ENCODE measurements around the gene KCNH5. TPM values are rescaled to one million over a fixed set of nuclear protein-coding genes. Genes with fewer than 3 reads are reported as not detected.

KCNH5 gene
- total and polyA plus RNA-seq, 4 donors = not detected

GRCh38 chr14:63032641-63033040 lies 12.6 kb downstream of the KCNH5 start:
- H3K27me3 ChIP-seq (ENCODE audit: control insufficient read depth in 4 of 4, insufficient read depth in 4 of 4, low read length in 3 of 4) = peaks cover 0 to 6% (median 1%) of the 10 kb centered on the region in 4 donors
- no peak overlapping the region for H3K27ac ChIP-seq (ENCODE audit: low read depth in 1 of 2, low read length in 2 of 2)
- no peak overlapping the region for H3K9ac ChIP-seq (ENCODE audit: low read depth in 1 of 2, low read length in 2 of 2)
- 86% methylated on average over 4 of the region's 4 CpGs for WGBS
- TF ChIP-seq REST (IDR thresholded peaks at IDR 0.05) (no peak), FOXA2 (IDR thresholded peaks at IDR 0.05) (no peak), GABPA (IDR thresholded peaks at IDR 0.05 in 1 of 2, conservative IDR thresholded peaks at IDR 0.05 in 1 of 2) (no peak), HNF4A (conservative IDR thresholded peaks at IDR 0.05) (no peak), FOXA1 (IDR thresholded peaks at IDR 0.05) (no peak)
- no peaks in the 10 kb centered on the region for H3K36me3 ChIP-seq (ENCODE audit: control insufficient read depth in 4 of 4, insufficient read depth in 3 of 4, low read depth in 1 of 4, low read length in 3 of 4)
- no peak overlapping the region for H3K4me3 ChIP-seq (ENCODE audit: low read depth in 1 of 3, low read length in 3 of 3)
- H3K4me1 ChIP-seq (ENCODE audit: control insufficient read depth in 4 of 4, insufficient read depth in 4 of 4, low read length in 3 of 4) = no peaks in the 10 kb centered on the region
- no peaks in the 10 kb centered on the region for H3K9me3 ChIP-seq (ENCODE audit: control insufficient read depth in 4 of 4, low read length in 3 of 4)
- no peak for DNase-seq (ENCODE audit: low spot score)

- no peak overlapping the region for H3K27ac ChIP-seq (ENCODE audit: low read depth in 1 of 2, low read length in 2 of 2)
- peaks cover 0 to 6% (median 1%) of the 10 kb centered on the region in 4 donors for H3K27me3 ChIP-seq (ENCODE audit: control insufficient read depth in 4 of 4, insufficient read depth in 4 of 4, low read length in 3 of 4)
- H3K4me1 ChIP-seq (ENCODE audit: control insufficient read depth in 4 of 4, insufficient read depth in 4 of 4, low read length in 3 of 4) = no peaks in the 10 kb centered on the region
- TF ChIP-seq HNF4G (IDR thresholded peaks at IDR 0.05) (no peak), RAD21 (IDR thresholded peaks at IDR 0.05) (no peak), HNF4A (conservative IDR thresholded peaks at IDR 0.05) (no peak), FOXA1 (IDR thresholded peaks at IDR 0.05) (no peak), ZBTB33 (IDR thresholded peaks at IDR 0.05) (no peak), TAF1 (conservative IDR thresholded peaks at IDR 0.05) (no peak), REST (IDR thresholded peaks at IDR 0.05) (no peak), YY1 (IDR thresholded peaks at IDR 0.05) (no peak), JUND (IDR thresholded peaks at IDR 0.05) (no peak), SP1 (IDR thresholded peaks at IDR 0.05) (no peak), RXRA (IDR thresholded peaks at IDR 0.05) (no peak), EGR1 (IDR thresholded peaks at IDR 0.05; ENCODE audit: low read depth in 2 of 2) (no peak), FOXA2 (IDR thresholded peaks at IDR 0.05) (no peak), GABPA (IDR thresholded peaks at IDR 0.05 in 1 of 2, conservative IDR thresholded peaks at IDR 0.05 in 1 of 2) (no peak), ATF3 (IDR thresholded peaks at IDR 0.05) (no peak), NR2F2 (IDR thresholded peaks at IDR 0.05) (no peak)
- TF ChIP-seq, protein P1, sequence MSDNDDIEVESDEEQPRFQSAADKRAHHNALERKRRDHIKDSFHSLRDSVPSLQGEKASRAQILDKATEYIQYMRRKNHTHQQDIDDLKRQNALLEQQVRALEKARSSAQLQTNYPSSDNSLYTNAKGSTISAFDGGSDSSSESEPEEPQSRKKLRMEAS (IDR thresholded peaks at IDR 0.05) = no peak
- TF ChIP-seq, protein P2, sequence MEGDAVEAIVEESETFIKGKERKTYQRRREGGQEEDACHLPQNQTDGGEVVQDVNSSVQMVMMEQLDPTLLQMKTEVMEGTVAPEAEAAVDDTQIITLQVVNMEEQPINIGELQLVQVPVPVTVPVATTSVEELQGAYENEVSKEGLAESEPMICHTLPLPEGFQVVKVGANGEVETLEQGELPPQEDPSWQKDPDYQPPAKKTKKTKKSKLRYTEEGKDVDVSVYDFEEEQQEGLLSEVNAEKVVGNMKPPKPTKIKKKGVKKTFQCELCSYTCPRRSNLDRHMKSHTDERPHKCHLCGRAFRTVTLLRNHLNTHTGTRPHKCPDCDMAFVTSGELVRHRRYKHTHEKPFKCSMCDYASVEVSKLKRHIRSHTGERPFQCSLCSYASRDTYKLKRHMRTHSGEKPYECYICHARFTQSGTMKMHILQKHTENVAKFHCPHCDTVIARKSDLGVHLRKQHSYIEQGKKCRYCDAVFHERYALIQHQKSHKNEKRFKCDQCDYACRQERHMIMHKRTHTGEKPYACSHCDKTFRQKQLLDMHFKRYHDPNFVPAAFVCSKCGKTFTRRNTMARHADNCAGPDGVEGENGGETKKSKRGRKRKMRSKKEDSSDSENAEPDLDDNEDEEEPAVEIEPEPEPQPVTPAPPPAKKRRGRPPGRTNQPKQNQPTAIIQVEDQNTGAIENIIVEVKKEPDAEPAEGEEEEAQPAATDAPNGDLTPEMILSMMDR (IDR thresholded peaks at IDR 0.05; ENCODE audit: low read depth, low read length, missing input control) = no peak
- WGBS = 55% methylated on average over 8 of the region's 8 CpGs
- no peaks in the 10 kb centered on the region for H3K9me3 ChIP-seq (ENCODE audit: control insufficient read depth in 4 of 4, low read length in 3 of 4)
- H3K9ac ChIP-seq (ENCODE audit: low read depth in 1 of 2, low read length in 2 of 2) = no peak overlapping the region
- no peak overlapping the region for H3K4me3 ChIP-seq (ENCODE audit: low read depth in 1 of 3, low read length in 3 of 3)
- DNase-seq (ENCODE audit: low spot score) = no peak
- H3K36me3 ChIP-seq (ENCODE audit: control insufficient read depth in 4 of 4, insufficient read depth in 3 of 4, low read depth in 1 of 4, low read length in 3 of 4) = no peaks in the 10 kb centered on the region
Measured at GRCh38 chr14:63032076-63032475, 13.2 kb downstream of the KCNH5 start.

Data from liver (tissue), 9 donors.